H9 (cell line): ENCODE results near the gene AKAP7. TPM values are rescaled to one million over a fixed set of nuclear protein-coding genes. Genes with fewer than 3 reads are reported as not detected.

Source experiments
- DNase-seq: peaks from one replicate; pipeline ENCODE4 v3.0.0-alpha.2; 2017
- H2AFZ ChIP-seq: one replicate; pipeline ENCODE4 v1.6.1; 2013; ENCODE audit warnings: mild to moderate bottlenecking, low read length, control low read depth, moderate library complexity
- H2AK5ac ChIP-seq: 2 replicates; pipeline ENCODE4 v1.6.1; 2013; ENCODE audit warnings: low read length, control low read depth, mixed read lengths; ENCODE audit not compliant: insufficient read length
- H2BK120ac ChIP-seq: one replicate; pipeline ENCODE4 v1.6.1; 2013; ENCODE audit warnings: low read depth, mild to moderate bottlenecking, low read length, control low read depth, inconsistent platforms; ENCODE audit not compliant: poor library complexity, severe bottlenecking
- H2BK12ac ChIP-seq: 2 replicates; pipeline ENCODE4 v1.6.1; 2013; ENCODE audit warnings: low read length, control low read depth, mixed read lengths, low read depth; ENCODE audit not compliant: insufficient read length
- H2BK15ac ChIP-seq: 2 replicates; pipeline ENCODE4 v1.6.1; 2013; ENCODE audit warnings: low read depth, low read length, control low read depth
- H2BK20ac ChIP-seq: one replicate; pipeline ENCODE4 v1.6.1; 2013; ENCODE audit warnings: low read depth, mild to moderate bottlenecking, low read length, control low read depth, inconsistent platforms; ENCODE audit not compliant: poor library complexity, severe bottlenecking
- H2BK5ac ChIP-seq: 2 replicates; pipeline ENCODE4 v1.6.1; 2013; ENCODE audit warnings: low read length, control low read depth, mixed read lengths; ENCODE audit not compliant: insufficient read length
- H3K14ac ChIP-seq: 2 replicates; pipeline ENCODE4 v1.6.1; 2013; ENCODE audit warnings: low read length, control low read depth; ENCODE audit not compliant: insufficient read depth
- H3K18ac ChIP-seq: 2 replicates; pipeline ENCODE4 v1.6.1; 2013; ENCODE audit warnings: low read depth, mild to moderate bottlenecking, mixed read lengths, low read length, control low read depth; ENCODE audit not compliant: insufficient read length
- H3K23ac ChIP-seq: 2 replicates; pipeline ENCODE4 v1.6.1; 2013; ENCODE audit warnings: low read length, control low read depth, mixed read lengths, low read depth; ENCODE audit not compliant: insufficient read length
- H3K23me2 ChIP-seq: 2 replicates; pipeline ENCODE4 v1.6.1; 2013; ENCODE audit warnings: low read depth, mild to moderate bottlenecking, mixed read lengths, low read length, control low read depth; ENCODE audit not compliant: insufficient read length, poor library complexity, severe bottlenecking
- H3K27ac ChIP-seq: 2 replicates; pipeline ENCODE4 v1.5.1; 2013; ENCODE audit warnings: low read length, control low read depth, mixed read lengths, low read depth; ENCODE audit not compliant: insufficient read length
- H3K27me3 ChIP-seq: 2 replicates; pipeline ENCODE4 v1.6.1; 2013; ENCODE audit warnings: low read length, control low read depth, inconsistent platforms; ENCODE audit not compliant: insufficient read depth
- H3K4ac ChIP-seq: 2 replicates; pipeline ENCODE4 v1.6.1; 2013; ENCODE audit warnings: low read depth, mild to moderate bottlenecking, control low read depth, inconsistent platforms, low read length, moderate library complexity
- H3K4me1 ChIP-seq: 2 replicates; pipeline ENCODE4 v1.6.1; 2013; ENCODE audit warnings: low read length, control low read depth, inconsistent platforms; ENCODE audit not compliant: insufficient read depth
- H3K4me2 ChIP-seq: 2 replicates; pipeline ENCODE4 v1.6.1; 2013; ENCODE audit warnings: low read length, control low read depth, mixed read lengths; ENCODE audit not compliant: insufficient read length, insufficient read depth
- H3K56ac ChIP-seq: 2 replicates; pipeline ENCODE4 v1.6.1; 2013; ENCODE audit warnings: low read depth, mild to moderate bottlenecking, mixed read lengths, low read length, control low read depth; ENCODE audit not compliant: insufficient read length
- H3K79me1 ChIP-seq: 2 replicates; pipeline ENCODE4 v1.6.1; 2013; ENCODE audit warnings: low read depth, mild to moderate bottlenecking, moderate library complexity, low read length, control low read depth, inconsistent platforms; ENCODE audit not compliant: insufficient read depth, poor library complexity, severe bottlenecking
- H3K79me2 ChIP-seq: 2 replicates; pipeline ENCODE4 v1.6.1; 2013; ENCODE audit warnings: low read length, control low read depth, inconsistent platforms; ENCODE audit not compliant: insufficient read depth
- H3K9ac ChIP-seq: 2 replicates; pipeline ENCODE4 v1.6.1; 2013; ENCODE audit warnings: low read length, control low read depth, mixed read lengths; ENCODE audit not compliant: insufficient read length; ENCODE audit errors: extremely low read depth
- H3K9me3 ChIP-seq: one replicate; pipeline ENCODE4 v1.6.1; 2013; ENCODE audit warnings: low read depth, low read length, inconsistent platforms; ENCODE audit not compliant: control insufficient read depth
- H3T11ph ChIP-seq: one replicate; pipeline ENCODE4 v1.6.1; 2013; ENCODE audit warnings: mild to moderate bottlenecking, low read length, control low read depth, inconsistent platforms
- H4K20me1 ChIP-seq: one replicate; pipeline ENCODE4 v1.6.1; 2013; ENCODE audit not compliant: control insufficient read depth, insufficient read length, insufficient read depth
- H4K5ac ChIP-seq: 2 replicates; pipeline ENCODE4 v1.6.1; 2013; ENCODE audit warnings: low read depth, mild to moderate bottlenecking, mixed read lengths, low read length, control low read depth; ENCODE audit not compliant: insufficient read length
- H4K8ac ChIP-seq: replicated peaks from 2 replicates; pipeline ENCODE4 v1.6.1; 2013; ENCODE audit warnings: low read length, control low read depth, mixed read lengths, low read depth; ENCODE audit not compliant: insufficient read length
- H4K91ac ChIP-seq: 2 replicates; pipeline ENCODE4 v1.6.1; 2013; ENCODE audit warnings: low read depth, mild to moderate bottlenecking, moderate library complexity, mixed read lengths, low read length, control low read depth; ENCODE audit not compliant: insufficient read length
- H3K27ac Mint-ChIP-seq, 3 experiments: 2 replicates in 2 of 3; 3 replicates in 1 of 3; pipeline ENCODE4 v1.8.0; 2020 to 2021; ENCODE audit warnings: mixed read lengths in 3 of 3, mild to moderate bottlenecking in 1 of 3, moderate library complexity in 1 of 3
- H3K27me3 Mint-ChIP-seq: 2 replicates; pipeline ENCODE4 v1.8.0; 2021; ENCODE audit warnings: low read depth, mild to moderate bottlenecking, moderate library complexity, mixed read lengths
- H3K36me3 Mint-ChIP-seq, 3 experiments: 2 replicates in 2 of 3; 3 replicates in 1 of 3; pipeline ENCODE4 v1.8.0; 2020 to 2021; ENCODE audit warnings: low read depth in 3 of 3, mixed read lengths in 3 of 3; ENCODE audit not compliant: insufficient read depth in 1 of 3
- H3K4me1 Mint-ChIP-seq, 2 experiments: 2 replicates each; pipeline ENCODE4 v1.8.0; 2020; ENCODE audit warnings: mixed read lengths in 2 of 2
- H3K4me3 Mint-ChIP-seq, 2 experiments: 2 replicates in 1 of 2; 3 replicates in 1 of 2; pipeline ENCODE4 v1.8.0; 2020 to 2021; ENCODE audit warnings: mild to moderate bottlenecking in 2 of 2, mixed read lengths in 2 of 2, moderate library complexity in 1 of 2
- H3K9me3 Mint-ChIP-seq, 2 experiments: 2 replicates in 1 of 2; 3 replicates in 1 of 2; pipeline ENCODE4 v1.8.0; 2020; ENCODE audit warnings: mild to moderate bottlenecking in 2 of 2, mixed read lengths in 2 of 2, moderate library complexity in 1 of 2
- WGBS: extraction: QIAGEN DNeasy Blood & Tissue Kit; methylation state at CpG from one replicate; pipeline ENCODE4 v1.1.7; 2013; ENCODE audit warnings: missing lambda C conversion rate, low lambda C conversion rate, mixed read lengths; ENCODE audit not compliant: insufficient read length; ENCODE audit errors: extremely low coverage; 5-methylcytosine and 5-hydroxymethylcytosine counted together
- total RNA-seq: library from RNA; stranded (reverse); gene quantifications from 2 replicates; pipeline ENCODE4 v1.2.1, GENCODE V29; 2021
- TF ChIP-seq, protein P1 (sequence below): fragments of 200-600 bp; sonication (generic); conservative IDR thresholded peaks from 3 replicates; pipeline ENCODE4 v1.8.0; 2021; ENCODE audit warnings: antibody characterized with exemption, mild to moderate bottlenecking

AKAP7 gene
- total RNA-seq, 1 experiment from 2014 or later: 9.8 TPM

GRCh38 chr6:131160254-131160758, 25.0 kb downstream of the AKAP7 start:
- H4K20me1 ChIP-seq: no peaks in the 10 kb centered on the region
- no peak overlapping the region for H3T11ph ChIP-seq
- Mint-ChIP-seq H3K27me3 (no peaks in the 10 kb centered on the region), H3K9me3 (no peaks in the 10 kb centered on the region), H3K4me1 (peaks cover 31 to 46% of the 10 kb centered on the region in 2 experiments), H3K27ac (no peak overlapping the region), H3K36me3 (peaks cover 0 to 2% (median 0%) of the 10 kb centered on the region in 3 experiments; a peak in 1 of 7 replicates), H3K4me3 (no peak overlapping the region)
- H3K14ac ChIP-seq: no peak overlapping the region
- H3K9ac ChIP-seq: no peak overlapping the region
- H2BK5ac ChIP-seq: no peak overlapping the region
- no peak for DNase-seq
- H2AFZ ChIP-seq: no peak overlapping the region
- no peak overlapping the region for H3K23ac ChIP-seq
- peaks cover 2% of the 10 kb centered on the region for H3K23me2 ChIP-seq
- no peak overlapping the region for H3K27ac ChIP-seq
- H3K56ac ChIP-seq: no peak overlapping the region
- H4K8ac ChIP-seq: no peak overlapping the region
- H3K79me2 ChIP-seq: no peaks in the 10 kb centered on the region; the same call in 1 of the 2 replicates
- H3K4me1 ChIP-seq: peaks cover 13% of the 10 kb centered on the region; the same call in 1 of the 2 replicates
- H3K4me2 ChIP-seq: no peak overlapping the region
- H3K27me3 ChIP-seq: no peaks in the 10 kb centered on the region
- H3K79me1 ChIP-seq: no peaks in the 10 kb centered on the region
- H2BK120ac ChIP-seq: no peak overlapping the region
- no peak overlapping the region for H2BK20ac ChIP-seq
- no peaks in the 10 kb centered on the region for H3K9me3 ChIP-seq
- no peak overlapping the region for H2BK12ac ChIP-seq
- no peak overlapping the region for H2AK5ac ChIP-seq
- no peak overlapping the region for H3K4ac ChIP-seq
- H4K91ac ChIP-seq: no peak overlapping the region
- TF ChIP-seq, protein P1, sequence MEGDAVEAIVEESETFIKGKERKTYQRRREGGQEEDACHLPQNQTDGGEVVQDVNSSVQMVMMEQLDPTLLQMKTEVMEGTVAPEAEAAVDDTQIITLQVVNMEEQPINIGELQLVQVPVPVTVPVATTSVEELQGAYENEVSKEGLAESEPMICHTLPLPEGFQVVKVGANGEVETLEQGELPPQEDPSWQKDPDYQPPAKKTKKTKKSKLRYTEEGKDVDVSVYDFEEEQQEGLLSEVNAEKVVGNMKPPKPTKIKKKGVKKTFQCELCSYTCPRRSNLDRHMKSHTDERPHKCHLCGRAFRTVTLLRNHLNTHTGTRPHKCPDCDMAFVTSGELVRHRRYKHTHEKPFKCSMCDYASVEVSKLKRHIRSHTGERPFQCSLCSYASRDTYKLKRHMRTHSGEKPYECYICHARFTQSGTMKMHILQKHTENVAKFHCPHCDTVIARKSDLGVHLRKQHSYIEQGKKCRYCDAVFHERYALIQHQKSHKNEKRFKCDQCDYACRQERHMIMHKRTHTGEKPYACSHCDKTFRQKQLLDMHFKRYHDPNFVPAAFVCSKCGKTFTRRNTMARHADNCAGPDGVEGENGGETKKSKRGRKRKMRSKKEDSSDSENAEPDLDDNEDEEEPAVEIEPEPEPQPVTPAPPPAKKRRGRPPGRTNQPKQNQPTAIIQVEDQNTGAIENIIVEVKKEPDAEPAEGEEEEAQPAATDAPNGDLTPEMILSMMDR: no peak
- WGBS: no CpG with 5 or more reads among the region's 1 CpG
- no peak overlapping the region for H3K18ac ChIP-seq
- no peak overlapping the region for H2BK15ac ChIP-seq
- no peak overlapping the region for H4K5ac ChIP-seq
